GM19099 (cell line): ENCODE measurements around the gene FSTL3.

Experiments
- POLR2A ChIP-seq: IDR thresholded peaks from 3 replicates; pipeline ENCODE4 v1.6.1; 2011; ENCODE audit warnings: low read depth; ENCODE audit not compliant: insufficient read length; ENCODE audit errors: extremely low read depth

FSTL3 gene

GRCh38 chr19:709965-710571, 33.9 kb downstream of the FSTL3 start:
- TF ChIP-seq POLR2A = no peak

- TF ChIP-seq POLR2A = no peak
Observed at GRCh38 chr19:710767-711166, 34.6 kb downstream of the FSTL3 start.

GRCh38 chr19:711254-711653, 35.1 kb downstream of the FSTL3 start:
- no peak for TF ChIP-seq POLR2A

GRCh38 chr19:715347-715746, 39.2 kb downstream of the FSTL3 start:
- no peak for TF ChIP-seq POLR2A

- TF ChIP-seq POLR2A = no peak
Observed at GRCh38 chr19:718251-718951, 42.2 kb downstream of the FSTL3 start.

GRCh38 chr19:718991-719512, 42.9 kb downstream of the FSTL3 start:
- TF ChIP-seq POLR2A = no peak

GRCh38 chr19:719636-720344, 43.6 kb downstream of the FSTL3 start:
- TF ChIP-seq POLR2A = no peak

- no peak for TF ChIP-seq POLR2A
Observed at GRCh38 chr19:720345-721160, 44.4 kb downstream of the FSTL3 start.

- TF ChIP-seq POLR2A = no peak
Observed at GRCh38 chr19:722553-723101, 46.4 kb downstream of the FSTL3 start.

GRCh38 chr19:723247-723646, 47.1 kb downstream of the FSTL3 start:
- TF ChIP-seq POLR2A = no peak

- TF ChIP-seq POLR2A = no peak
Observed at GRCh38 chr19:723714-724113, 47.5 kb downstream of the FSTL3 start.

- no peak for TF ChIP-seq POLR2A
Observed at GRCh38 chr19:725461-726089, 49.4 kb downstream of the FSTL3 start.

- TF ChIP-seq POLR2A = no peak
Observed at GRCh38 chr19:726993-727956, 51.1 kb downstream of the FSTL3 start.
